HG02943 (cell line): ENCODE results near the gene MED13L.
"Not testable (repeated sequence)": the region's sequence is repeated elsewhere in the genome, so short reads cannot be mapped to it uniquely, and the experiment has no call there.

Experiments used
- ATAC-seq: cut with Tn5 transposase; IDR thresholded peaks from one replicate; pipeline ENCODE4 v1.9.1; 2021; ENCODE audit warnings: mild to moderate bottlenecking, low read depth, moderate library complexity; ENCODE audit not compliant: unreplicated experiment

The MED13L gene

GRCh38 chr12:116249938-116250337, 27.6 kb downstream of the MED13L start:
- ATAC-seq, result no peak

DNA sequence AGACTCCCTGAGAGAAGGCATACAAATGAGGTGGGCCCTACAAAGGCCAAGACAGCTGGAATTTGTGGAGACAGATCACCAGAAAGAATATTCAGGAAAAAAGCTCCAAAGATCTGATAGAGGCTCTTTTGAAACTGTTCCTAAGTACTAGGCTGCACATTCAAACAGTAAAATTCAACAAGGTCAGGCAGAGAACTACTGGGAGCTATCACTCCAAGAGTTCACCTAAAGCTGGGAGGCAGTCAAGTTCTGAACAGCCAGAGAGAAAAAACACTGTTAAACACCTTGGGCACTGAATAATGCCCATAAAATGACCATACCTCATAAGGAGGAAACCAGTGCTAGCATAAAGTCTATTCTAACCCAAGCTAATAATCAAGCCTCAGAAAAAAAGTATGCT, 28.6 kb downstream of the MED13L start:
- no peak for ATAC-seq

GRCh38 chr12:116248433-116248832, 29.1 kb downstream of the MED13L start:
- no peak for ATAC-seq

- ATAC-seq, result no peak
Measured at GRCh38 chr12:116247377-116247776, 30.1 kb downstream of the MED13L start.

DNA sequence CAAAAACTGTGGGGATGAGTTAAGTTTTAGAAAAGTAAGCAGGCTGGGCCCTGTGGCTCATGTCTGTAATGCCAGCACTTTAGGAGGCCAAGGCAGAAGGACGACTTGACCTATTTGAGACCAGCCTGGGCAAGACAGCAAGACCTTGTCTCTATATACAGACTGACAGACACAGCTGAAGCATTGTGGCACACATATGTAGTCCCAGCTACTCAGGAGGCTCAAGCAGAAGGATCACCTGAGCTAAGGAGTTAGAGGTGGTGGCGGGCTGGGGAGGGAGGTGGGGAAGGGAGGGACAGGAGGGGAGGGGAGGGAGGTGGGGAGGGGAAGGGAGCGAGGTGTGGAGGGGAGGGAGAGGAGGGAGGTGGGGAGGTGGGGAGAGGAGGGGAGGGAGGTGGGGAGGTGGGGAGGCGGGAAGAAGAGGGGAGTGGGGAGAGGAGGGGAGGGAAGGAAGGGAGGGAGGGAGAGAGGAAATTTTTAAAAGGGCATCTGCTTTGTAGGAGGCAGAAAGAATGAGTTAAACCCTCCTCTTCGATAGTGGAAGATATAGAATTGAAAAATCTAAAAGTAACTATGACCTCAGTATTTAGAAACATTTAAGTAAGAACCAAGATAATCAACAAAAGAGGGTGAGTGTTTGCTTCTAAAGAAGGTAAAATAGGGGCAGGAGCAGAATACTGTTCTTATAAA, 30.9 kb downstream of the MED13L start:
- no peak for ATAC-seq

DNA sequence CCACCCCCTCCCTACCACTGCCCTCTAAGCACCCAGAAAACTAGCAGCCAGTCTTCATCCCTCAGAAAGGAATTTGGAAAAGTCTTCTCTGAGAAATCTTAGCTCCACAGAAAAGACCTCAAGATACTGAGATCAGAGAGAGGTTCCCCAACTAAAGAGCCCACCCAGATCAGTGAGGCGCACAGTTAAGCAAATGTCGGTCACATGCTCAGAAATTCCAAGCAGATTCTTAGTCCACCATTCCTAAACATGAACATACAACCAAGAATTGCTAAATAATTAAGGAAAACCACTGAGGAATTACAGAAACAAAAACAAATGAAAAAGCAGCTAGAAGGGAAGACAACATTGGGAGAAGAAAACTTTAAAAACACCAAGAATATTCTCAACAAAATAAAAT, 32.3 kb downstream of the MED13L start:
- ATAC-seq, result no peak

DNA sequence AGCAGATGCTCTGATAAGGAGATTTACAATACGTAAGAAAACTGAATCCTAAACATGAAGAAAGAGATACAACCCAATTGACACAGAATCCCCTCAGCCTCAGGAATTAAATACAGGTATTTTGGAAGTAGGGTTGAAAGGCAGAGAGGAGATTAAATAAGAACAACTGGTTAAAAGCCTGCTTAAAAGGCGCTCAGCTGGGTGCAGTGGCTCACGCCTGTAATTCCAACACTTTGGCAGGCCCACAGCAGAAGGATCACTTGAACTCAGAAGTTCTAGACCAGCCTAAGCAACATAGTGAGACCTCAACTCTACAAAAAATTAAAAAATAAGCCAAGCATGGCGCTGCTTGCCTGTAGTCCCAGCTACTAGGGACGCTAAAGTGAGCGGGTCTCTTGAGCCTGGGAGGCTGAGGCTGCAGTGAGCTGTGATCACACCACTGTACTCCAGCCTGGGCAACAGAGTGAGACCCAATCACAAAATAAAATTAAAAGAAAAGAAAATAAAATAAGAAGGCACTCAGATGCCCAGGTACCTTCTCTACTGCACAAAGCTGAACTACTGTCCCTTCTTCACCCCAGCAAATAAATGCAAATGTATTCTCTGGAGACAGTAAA, 32.9 kb downstream of the MED13L start:
- ATAC-seq, result no peak

DNA sequence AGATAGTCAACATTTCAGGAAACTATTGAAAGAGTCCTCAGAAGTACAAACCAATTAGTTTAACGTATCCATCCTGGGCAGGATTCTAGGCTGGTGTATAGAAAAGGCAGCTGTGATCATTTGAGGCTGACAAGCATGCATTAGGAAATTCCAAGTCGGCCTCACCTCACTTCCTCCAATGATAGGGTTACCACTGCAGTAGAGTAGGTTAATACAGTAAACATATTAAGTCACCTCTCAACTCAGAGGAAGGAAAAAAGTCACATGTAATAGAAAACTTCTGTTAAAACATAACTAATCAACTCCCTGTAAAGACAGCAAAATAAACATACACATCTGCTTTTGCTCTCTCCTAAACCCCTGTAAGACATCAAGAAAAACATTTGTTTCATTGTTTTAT, 33.5 kb downstream of the MED13L start:
- no peak for ATAC-seq

- ATAC-seq, result no peak
Measured at GRCh38 chr12:116242740-116243139, 34.8 kb downstream of the MED13L start.

GRCh38 chr12:116241157-116241759, 36.2 kb downstream of the MED13L start:
- ATAC-seq, result no peak

DNA sequence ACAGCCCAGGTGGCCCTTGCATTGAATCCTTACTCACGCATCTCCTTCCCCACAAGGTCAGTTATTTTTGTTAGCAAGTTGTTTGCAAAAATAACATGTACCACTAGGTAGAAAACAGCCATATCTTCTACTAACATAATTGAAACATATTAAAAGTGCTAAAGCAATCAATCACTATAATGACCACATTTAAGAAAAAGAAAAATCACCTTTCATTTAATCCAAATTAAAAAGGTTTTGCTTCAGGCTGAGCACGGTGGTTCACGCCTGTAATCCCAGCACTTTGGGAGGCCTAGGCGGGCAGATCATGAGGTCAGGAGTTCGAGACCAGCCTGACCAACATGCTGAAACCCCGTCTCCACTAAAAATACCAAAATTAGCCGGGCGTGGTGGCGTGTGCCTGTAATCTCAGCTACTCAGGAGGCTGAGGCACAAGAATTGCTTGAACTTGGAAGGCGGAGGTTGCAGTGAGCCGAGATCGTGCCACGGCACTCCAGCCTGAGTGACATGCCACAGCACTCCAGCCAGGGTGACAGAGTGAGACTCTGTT, 38.8 kb downstream of the MED13L start:
- ATAC-seq, result not testable (repeated sequence)

DNA sequence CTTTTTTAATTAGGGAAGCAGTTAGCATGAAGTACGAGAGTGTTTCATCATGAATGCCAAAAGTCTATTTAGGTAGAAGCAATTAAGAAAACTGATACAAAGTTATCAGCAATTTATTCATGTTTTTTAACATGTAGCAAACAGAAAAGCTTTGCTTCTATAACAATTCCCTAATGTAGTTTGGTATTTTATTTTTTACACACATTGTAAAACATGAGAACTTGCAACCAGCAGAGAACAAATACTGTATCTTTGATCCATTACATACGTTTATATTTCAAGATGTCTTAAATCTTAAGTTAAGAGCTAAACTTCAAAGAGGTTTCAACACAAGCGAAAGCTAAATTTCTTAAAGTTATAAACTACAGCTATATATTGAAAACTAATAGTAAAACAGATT, 39.3 kb downstream of the MED13L start:
- ATAC-seq, result no peak

DNA sequence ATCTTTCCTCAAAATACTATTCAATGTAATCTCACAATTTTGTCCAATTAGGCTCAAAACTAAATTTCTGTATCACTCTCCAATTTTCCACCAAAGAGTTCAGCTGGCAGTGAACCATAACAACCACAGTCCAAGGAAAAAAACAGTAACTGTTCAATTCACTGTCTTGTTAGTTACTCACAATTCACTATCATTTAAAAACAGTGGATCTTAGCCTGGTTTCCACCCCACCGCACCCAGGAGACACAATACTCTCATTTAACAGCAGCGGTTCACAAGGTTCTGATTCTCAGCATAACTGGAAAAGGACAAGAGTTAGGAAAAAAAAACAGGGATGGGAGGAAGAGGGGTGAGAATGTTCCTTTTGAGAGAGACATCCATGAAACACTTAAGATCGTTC, 40.5 kb downstream of the MED13L start:
- no peak for ATAC-seq

DNA sequence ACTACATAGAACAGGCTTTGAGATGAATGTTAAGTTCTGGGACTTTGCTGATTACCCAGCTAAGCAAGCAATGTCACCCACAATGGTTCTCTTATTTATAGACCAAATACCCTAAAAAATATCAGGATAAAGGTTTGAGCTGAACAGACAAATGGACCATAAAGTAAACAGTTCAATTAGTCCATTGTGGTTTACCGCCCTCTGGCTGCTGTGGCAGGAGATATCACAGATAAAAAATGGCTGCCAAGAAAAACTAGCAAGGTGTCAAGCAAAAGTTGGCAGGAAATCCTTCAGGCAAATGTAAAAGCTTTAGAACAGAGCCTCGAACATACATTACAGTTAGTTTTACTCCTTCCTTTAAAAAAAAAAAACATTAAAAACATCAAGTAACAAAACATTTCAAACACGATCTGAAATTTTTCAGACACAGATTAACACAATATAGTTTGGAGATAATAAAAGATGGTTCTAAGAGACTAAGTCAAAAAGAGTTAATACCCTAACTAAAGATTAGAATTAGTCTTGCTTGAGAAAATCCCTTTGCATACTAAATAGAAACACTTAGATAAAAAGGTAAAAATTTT, 41.3 kb downstream of the MED13L start:
- ATAC-seq, result no peak

DNA sequence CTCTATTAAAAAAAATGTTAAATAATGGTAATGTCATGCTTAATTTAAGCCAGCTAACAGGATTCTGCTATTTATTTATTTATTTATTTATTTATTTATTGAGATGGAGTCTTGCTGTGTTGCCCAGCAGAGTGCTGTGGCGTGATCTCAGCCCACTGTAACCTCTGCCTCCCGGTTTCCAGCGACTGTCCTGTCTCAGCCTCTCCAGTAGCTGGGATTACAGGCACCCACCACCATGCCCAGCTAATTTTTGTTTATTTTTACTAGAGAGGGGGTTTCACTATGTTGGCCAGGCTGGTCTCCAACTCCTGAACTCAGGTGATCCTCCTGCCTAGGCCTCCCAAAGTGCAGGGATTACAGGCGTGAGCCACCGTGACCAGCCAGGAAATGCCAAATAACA, 43.3 kb downstream of the MED13L start:
- not testable (repeated sequence) for ATAC-seq

DNA sequence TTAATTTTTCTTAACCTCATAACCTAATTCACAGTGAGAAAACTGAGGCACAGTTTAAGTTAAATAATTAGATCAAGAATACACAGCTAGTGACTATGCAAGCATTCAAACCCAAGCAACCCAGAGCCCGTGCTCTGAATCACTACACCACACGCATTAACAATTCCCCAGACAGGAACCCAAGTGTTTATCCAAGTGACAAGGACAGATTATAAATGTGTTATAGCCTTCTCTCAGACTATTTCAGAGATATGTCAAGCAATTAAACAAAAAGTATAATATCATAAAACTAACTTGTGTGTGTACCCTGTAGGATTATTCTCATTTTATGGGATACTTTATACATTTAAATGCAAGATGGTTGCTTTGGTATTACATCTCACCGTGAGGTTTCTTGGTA, 43.8 kb downstream of the MED13L start:
- ATAC-seq, result no peak

- ATAC-seq, result no peak
Measured at GRCh38 chr12:116227811-116228210, 49.7 kb downstream of the MED13L start.

DNA sequence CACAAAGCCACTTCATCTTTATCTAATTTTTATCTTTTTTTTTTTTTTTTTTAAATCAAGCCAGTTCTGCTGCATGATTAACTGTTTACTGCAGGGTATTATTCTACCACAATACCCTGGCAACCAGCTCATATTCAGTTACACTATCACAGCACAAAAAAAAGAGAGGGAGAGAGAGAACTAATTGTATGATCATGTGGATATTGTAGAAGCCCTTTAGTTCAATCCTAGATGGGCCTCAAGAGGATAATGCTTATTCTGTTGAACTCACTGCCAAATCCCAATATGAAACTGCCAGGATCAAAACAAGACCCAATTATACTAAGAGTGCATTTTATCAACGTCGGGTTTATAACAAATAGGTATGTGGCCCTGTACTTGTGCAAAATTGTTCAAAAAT, 51.5 kb downstream of the MED13L start:
- ATAC-seq, result no peak

DNA sequence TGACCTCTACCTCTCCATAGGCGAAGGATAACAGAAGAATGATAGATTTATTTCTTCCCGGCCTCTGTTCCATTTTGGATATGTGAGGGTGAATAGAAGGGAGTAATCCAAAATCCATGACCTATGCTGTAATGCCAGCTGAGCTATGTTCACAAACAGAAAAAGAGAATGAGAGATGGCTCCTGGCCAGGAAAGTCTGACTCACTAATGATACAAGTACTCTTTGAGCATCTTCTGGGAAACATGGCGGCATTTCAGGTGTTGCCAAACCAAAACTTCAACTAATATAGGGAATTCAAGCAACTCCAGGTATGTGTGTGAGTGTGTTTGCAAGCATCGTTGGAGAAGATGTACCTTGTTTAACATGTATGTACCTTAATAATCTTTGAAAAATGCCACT, 55.1 kb downstream of the MED13L start:
- no peak for ATAC-seq

DNA sequence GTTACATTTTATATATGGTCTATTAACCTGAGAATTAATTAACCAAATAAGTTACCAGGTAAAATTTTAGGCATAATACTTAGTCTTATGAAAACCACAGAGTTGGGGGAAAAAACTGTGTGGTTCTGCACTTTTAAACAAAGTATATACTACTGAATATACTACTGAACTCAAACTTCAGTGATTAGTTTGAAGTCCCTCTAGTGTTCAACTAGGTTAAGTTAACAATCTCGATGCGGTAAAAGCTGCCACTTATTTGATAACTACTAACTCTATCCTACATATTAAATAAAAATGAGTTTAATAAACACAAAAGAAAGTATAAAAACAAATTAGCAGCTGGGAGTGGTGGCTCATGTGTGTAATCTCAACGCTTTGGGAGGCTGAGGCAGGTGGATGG, 56.7 kb downstream of the MED13L start:
- ATAC-seq, result no peak

DNA sequence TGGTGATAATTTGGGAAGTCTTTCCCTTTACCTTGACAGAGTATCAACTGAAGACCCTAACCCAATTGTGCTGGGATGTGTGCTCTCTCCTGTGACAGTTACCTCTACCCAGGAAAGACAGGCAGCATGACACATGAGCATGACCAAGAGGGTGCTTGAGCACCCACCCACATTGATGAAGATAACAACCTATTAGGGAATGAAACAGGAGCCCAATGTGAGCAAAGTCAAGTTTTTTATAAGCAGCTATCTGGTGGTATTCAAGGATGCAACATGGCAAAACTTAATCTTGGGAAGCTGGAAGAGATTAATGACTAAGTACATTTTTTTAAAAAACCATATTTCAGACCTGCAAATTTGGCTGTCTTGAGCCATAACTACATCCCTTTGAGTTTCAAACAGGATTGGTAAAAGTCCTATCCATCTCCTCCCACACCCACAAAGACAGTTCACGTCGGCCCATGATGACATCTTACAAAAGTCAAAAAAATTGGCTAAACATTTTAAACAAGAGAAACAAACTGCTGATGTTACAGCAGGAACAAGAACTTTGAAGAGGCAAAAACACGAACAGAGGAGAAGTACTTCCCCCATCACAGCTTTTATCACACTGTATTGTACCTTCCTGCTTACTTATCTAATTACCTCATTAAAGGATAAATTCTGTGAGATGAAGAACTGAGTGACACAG, 60.3 kb downstream of the MED13L start:
- ATAC-seq, result no peak
